Activated CD4-positive, alpha-beta T cell treated with anti-CD3 and anti-CD28 coated beads for 36 hours (primary cell): Measurements from ENCODE around the gene CXCR3. TPM values are rescaled to one million over a fixed set of nuclear protein-coding genes. Genes with fewer than 3 reads are reported as not detected.
"Not testable (repeated sequence)": the region's sequence is repeated elsewhere in the genome, so short reads cannot be mapped to it uniquely, and the experiment has no call there.

Experiments
- ATAC-seq: fragments of 200-7000 bp; cut with Tn5 transposase; one replicate; pipeline ENCODE4 v1.10.0; 2021; ENCODE audit warnings: mild to moderate bottlenecking, moderate library complexity
- CTCF ChIA-PET: fragments of 350-600 bp; sonication (Branson Sonifier 250); formaldehyde crosslinking; loops from one replicate; lab custom pipeline; 2021; ENCODE audit warnings: antibody characterized with exemption; lab: Charles Lee
- POLR2A ChIA-PET: fragments of 350-600 bp; sonication (Branson Sonifier 250); formaldehyde crosslinking; loops from one replicate; lab custom pipeline; 2021; ENCODE audit warnings: antibody characterized with exemption, inconsistent platforms; lab: Charles Lee
- DNase-seq: peaks from one replicate; pipeline ENCODE4 v3.0.0-alpha.2; 2020
- H3K27ac Mint-ChIP-seq: one replicate; pipeline ENCODE4 v1.8.0; 2021; ENCODE audit warnings: mixed read lengths
- H3K27me3 Mint-ChIP-seq: one replicate; pipeline ENCODE4 v1.8.0; 2021; ENCODE audit warnings: mixed read lengths
- H3K36me3 Mint-ChIP-seq: one replicate; pipeline ENCODE4 v1.8.0; 2021; ENCODE audit warnings: low read depth, mixed read lengths
- H3K4me1 Mint-ChIP-seq: one replicate; pipeline ENCODE4 v1.8.0; 2021; ENCODE audit warnings: mixed read lengths
- H3K4me3 Mint-ChIP-seq: one replicate; pipeline ENCODE4 v1.8.0; 2021; ENCODE audit warnings: mild to moderate bottlenecking, moderate library complexity, mixed read lengths
- H3K9me3 Mint-ChIP-seq: one replicate; pipeline ENCODE4 v1.8.0; 2021; ENCODE audit warnings: low read depth, mixed read lengths
- intact Hi-C, 2 experiments: fragments of 100-400 bp; cut with DNase I in 1 of 2; cut with micrococcal nuclease in 1 of 2; formaldehyde crosslinking; loops; one replicate each; pipeline versions ENCODE4 v1.14.2 to v1.15.1; 2022 to 2024; cut with DNase I, micrococcal nuclease
- total RNA-seq, 2 experiments: library from RNA; stranded (reverse); gene quantifications; one replicate each; pipeline ENCODE4 v1.2.3, GENCODE V29; 2021

CXCR3 gene
- total RNA-seq, result 10 to 100 TPM; 17.5 to 20.1 TPM

DNA sequence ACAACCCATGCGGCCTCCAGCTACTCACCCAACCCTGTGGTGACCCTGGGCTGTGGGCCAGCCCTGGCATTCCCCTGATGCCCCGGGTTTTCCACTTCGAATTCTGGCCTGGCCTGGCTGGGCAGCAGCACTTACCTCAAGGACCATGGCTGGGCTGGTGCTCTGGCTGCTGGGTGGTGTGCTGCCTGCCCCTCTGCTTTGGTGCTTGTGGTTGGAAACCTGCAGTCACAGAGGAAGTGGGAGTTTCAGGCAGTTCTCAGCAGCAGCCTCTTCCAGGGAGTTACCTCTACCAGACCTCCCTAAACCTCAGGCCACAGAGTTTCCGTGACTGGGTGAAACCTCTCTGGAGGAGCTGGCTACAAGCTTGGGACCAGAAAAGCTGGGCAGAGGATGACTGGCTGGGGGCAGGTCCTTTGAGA, at the start of gene CXCR3:
Gene CXCR3 (minus strand): TSS at position 209 of the 419 bp plus-strand sequence. CDS start 62 bp downstream, at position 147.
- peaks cover 82% of the 10 kb centered on the region for H3K4me1 Mint-ChIP-seq
- ATAC-seq, result peak; percentile 56
- intact Hi-C loops, result loop anchor here (1.0 to 5.0 kb wide), 11 partner anchors 16 to 654 kb away; partner anchors contain the start of genes NONO (in 1 of the 2) and OGT (in 1 of the 2)
- ChIA-PET POLR2A (interaction anchor here (0.6 to 3.8 kb wide), 5 partner anchors 15 to 84 kb away, joined by 3 to 43 read pairs (median 4); partner anchors contain the start of gene OGT), CTCF (interaction anchor here (1.0 to 2.5 kb wide), 4 partner anchors 12 to 83 kb away, joined by 3 to 8 read pairs (median 5); no protein-coding TSS in a partner anchor)
- peaks cover 34% of the 10 kb centered on the region for H3K36me3 Mint-ChIP-seq
- peak within 1 kb of the TSS; percentile 78 for H3K4me3 Mint-ChIP-seq
- no peaks in the 10 kb centered on the region for H3K9me3 Mint-ChIP-seq
- no peaks in the 10 kb centered on the region for H3K27me3 Mint-ChIP-seq
- H3K27ac Mint-ChIP-seq, result peak within 1 kb of the TSS; percentile 96
- DNase-seq, result peak; percentile 87

DNA sequence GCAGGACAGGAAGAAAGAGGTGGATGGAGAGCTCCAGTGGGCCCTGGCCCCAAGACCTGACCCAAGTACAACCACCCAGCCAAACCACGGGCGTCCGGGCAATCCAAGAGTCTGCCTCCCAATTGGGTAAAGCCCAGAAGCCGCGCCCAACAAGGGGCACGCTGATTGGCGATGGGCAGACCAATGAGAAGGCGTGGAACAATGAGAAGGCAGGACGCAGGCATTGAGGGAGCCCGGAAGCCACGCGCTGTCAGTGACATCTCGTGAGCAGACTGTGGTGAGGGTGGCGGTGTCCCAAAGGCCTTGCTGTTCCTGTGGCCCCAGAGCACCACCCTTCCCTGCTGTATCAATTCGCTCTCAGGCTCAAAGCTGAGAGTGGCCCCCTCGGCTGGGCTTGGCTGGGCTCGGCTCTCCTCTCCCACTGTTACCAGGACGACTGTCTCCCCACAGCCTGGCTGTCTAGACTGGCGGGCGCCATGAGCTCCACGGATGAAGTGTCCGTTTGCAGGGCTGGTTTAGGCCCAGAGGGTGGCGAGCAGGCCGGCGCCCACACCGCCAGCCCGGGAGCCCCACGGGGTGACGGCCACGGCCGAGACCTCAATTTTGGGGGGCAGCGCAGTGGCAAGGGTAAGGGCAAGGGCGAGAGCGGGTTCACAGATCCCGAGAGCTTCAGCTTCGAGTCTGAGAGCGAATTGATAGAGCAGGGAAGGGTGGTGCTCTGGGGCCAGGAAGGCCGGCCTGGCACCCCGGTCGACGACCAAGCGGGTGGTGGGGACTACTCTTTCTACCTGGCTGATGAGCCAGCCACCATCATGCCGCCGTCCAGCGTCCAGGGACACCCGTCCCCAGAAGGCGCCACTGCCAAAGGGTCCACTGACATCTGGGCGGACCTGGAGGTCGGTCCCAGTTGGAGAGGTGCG, 49.3 kb upstream of the CXCR3 start, which contains the start of gene LOC101059915:
Gene LOC101059915 (plus strand): TSS at position 219 of the 920 bp plus-strand sequence.
- Mint-ChIP-seq H3K9me3 (no peaks in the 10 kb centered on the region), H3K4me3 (no peak within 1 kb of the TSS), H3K27me3 (peaks cover 3% of the 10 kb centered on the region), H3K36me3 (no peaks in the 10 kb centered on the region), H3K27ac (no peak within 1 kb of the TSS), H3K4me1 (peaks cover 42% of the 10 kb centered on the region)
- DNase-seq, result no peak
- intact Hi-C loops, result no loop called here
- CTCF ChIA-PET, result interaction anchor here (1.0 kb wide), 1 partner anchor 192 kb away, joined by 3 read pairs; no protein-coding TSS in a partner anchor
- POLR2A ChIA-PET, result no interaction called here
- ATAC-seq, result no peak

DNA sequence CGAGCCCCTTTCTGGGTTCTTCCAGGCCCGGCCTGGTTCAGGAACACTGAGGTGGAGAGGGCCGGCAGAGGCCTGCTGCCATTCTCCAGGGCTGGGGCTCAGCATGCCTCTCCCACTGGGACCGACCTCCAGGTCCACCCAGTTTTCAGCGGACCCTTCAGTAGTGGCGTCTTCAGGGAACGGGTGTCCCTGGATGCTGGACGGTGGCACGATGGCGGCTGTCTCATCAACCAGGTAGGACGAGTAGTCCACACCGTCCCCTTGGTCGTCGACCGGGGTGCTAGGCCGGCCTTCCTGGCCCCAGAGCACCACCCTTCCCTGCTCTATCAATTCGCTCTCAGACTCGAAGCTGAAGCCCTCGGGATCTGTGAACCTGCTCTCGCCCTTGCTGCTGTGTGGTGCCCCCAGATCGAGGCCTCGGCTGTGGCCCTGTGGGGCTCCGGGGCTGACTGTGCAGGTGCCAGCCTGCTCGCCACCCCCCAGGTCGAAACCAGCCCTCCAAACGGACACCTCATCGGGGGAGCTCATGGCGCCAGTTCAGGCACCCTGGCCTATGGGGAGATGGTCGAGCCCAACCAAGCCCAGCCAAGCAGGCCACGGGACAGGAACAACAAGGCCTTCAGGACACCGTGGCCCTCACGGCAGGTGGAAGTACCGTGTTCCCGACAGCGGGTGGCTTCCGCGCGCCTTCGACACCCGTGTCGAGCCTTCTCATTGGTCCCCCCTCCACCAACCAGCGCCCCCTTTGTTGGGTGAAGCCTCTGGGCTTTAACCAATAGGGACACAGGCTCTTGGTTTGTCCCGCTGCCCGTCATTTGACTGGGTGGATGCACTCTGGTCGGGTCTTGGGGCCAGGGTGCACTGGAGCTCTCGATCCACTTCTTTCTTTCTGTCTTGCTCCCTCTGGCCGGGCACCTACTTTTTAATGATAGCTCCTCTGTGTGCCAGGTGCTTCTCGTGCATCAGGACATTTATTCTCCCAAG, 48.2 kb upstream of the CXCR3 start:
- ATAC-seq (no peak), DNase-seq (no peak)
- Mint-ChIP-seq H3K4me3 (no peak overlapping the region), H3K27ac (no peak overlapping the region), H3K9me3 (no peaks in the 10 kb centered on the region), H3K27me3 (no peaks in the 10 kb centered on the region), H3K36me3 (no peaks in the 10 kb centered on the region), H3K4me1 (peaks cover 42% of the 10 kb centered on the region)
- CTCF ChIA-PET, result interaction anchor here (0.6 to 0.9 kb wide), 2 partner anchors 132 to 193 kb away, joined by 3 read pairs; no protein-coding TSS in a partner anchor
- POLR2A ChIA-PET, result interaction anchor here (0.6 kb wide), 1 partner anchor 306 kb away, joined by 3 read pairs; no protein-coding TSS in a partner anchor
- intact Hi-C loops, result no loop called here

GRCh38 chrX:71665747-71666146, 47.4 kb upstream of the CXCR3 start:
- intact Hi-C loops, result no loop called here
- ChIA-PET POLR2A (interaction anchor here (0.6 kb wide), 1 partner anchor 305 kb away, joined by 3 read pairs; no protein-coding TSS in a partner anchor), CTCF (interaction anchor here (0.6 to 0.9 kb wide), 2 partner anchors 131 to 194 kb away, joined by 3 read pairs; no protein-coding TSS in a partner anchor)
- no peaks in the 10 kb centered on the region for H3K36me3 Mint-ChIP-seq
- H3K27me3 Mint-ChIP-seq, result no peaks in the 10 kb centered on the region
- DNase-seq (no peak), ATAC-seq (no peak)
- H3K4me1 Mint-ChIP-seq, result peaks cover 39% of the 10 kb centered on the region
- no peak overlapping the region for H3K4me3 Mint-ChIP-seq
- H3K9me3 Mint-ChIP-seq, result no peaks in the 10 kb centered on the region
- H3K27ac Mint-ChIP-seq, result no peak overlapping the region

- H3K36me3 Mint-ChIP-seq, result no peaks in the 10 kb centered on the region
These were observed 46.7 kb upstream of the CXCR3 start for GRCh38 chrX:71664889-71665491.

GRCh38 chrX:71664202-71664601, 45.9 kb upstream of the CXCR3 start:
- H3K27ac Mint-ChIP-seq, intact Hi-C loops: not testable (repeated sequence)

More at GRCh38 chrX:71664889-71665491, 46.7 kb upstream of the CXCR3 start:
- Mint-ChIP-seq H3K4me1 (peaks cover 32% of the 10 kb centered on the region), H3K9me3 (no peaks in the 10 kb centered on the region), H3K27ac (no peak overlapping the region), H3K4me3 (no peak overlapping the region), H3K27me3 (no peaks in the 10 kb centered on the region)
- no peak for DNase-seq
- CTCF ChIA-PET, result interaction anchor here (0.6 to 0.9 kb wide), 3 partner anchors 10 to 195 kb away, joined by 3 read pairs; no protein-coding TSS in a partner anchor
- POLR2A ChIA-PET, result no interaction called here
- ATAC-seq, result no peak
- intact Hi-C loops, result no loop called here

DNA sequence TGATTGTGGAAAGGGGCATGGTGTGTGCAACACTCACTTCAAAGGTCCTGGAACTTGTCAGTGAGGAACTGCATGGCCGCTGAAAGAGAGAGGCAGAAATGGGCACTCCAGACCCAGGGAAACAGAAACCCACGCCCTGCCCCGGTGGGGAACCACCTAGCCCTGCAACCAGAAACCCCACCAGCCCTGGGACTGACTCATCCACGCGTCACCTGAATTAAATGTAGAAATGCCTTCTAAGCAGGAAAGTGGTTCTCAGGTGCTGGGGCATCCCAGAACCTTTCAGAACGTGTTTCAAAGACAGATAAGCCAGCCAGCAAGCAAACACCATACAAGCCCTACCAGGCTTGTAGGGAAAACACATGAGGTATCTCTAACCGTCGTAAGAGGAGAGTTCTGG, 44.9 kb upstream of the CXCR3 start:
- intact Hi-C loops, result loop anchor here in 1 of 2 experiments (2.0 kb wide), 1 partner anchor 44 kb away; the partner anchor contains the start of gene CXCR3
- H3K4me1 Mint-ChIP-seq, result peaks cover 31% of the 10 kb centered on the region
- H3K4me3 Mint-ChIP-seq, H3K9me3 Mint-ChIP-seq, H3K27me3 Mint-ChIP-seq, H3K27ac Mint-ChIP-seq, H3K36me3 Mint-ChIP-seq, POLR2A ChIA-PET: not testable (repeated sequence)
- DNase-seq (peak; percentile 80), ATAC-seq (peak; percentile 48)
- CTCF ChIA-PET, result interaction anchor here (0.9 kb wide), 1 partner anchor 21 kb away, joined by 4 read pairs; no protein-coding TSS in a partner anchor

More at GRCh38 chrX:71664202-71664601, 45.9 kb upstream of the CXCR3 start:
- H3K4me1 Mint-ChIP-seq, result peaks cover 31% of the 10 kb centered on the region
- CTCF ChIA-PET, result interaction anchor here (0.6 to 0.9 kb wide), 6 partner anchors 15 to 606 kb away, joined by 3 to 4 read pairs (median 3); no protein-coding TSS in a partner anchor
- H3K27me3 Mint-ChIP-seq, H3K4me3 Mint-ChIP-seq, POLR2A ChIA-PET, H3K9me3 Mint-ChIP-seq, H3K36me3 Mint-ChIP-seq: not testable (repeated sequence)
- DNase-seq, result peak; percentile 50
- ATAC-seq, result peak; percentile 70

- H3K27me3 Mint-ChIP-seq, H3K9me3 Mint-ChIP-seq, DNase-seq, H3K36me3 Mint-ChIP-seq, POLR2A ChIA-PET: not testable (repeated sequence)
- intact Hi-C loops, result loop anchor here in 1 of 2 experiments (2.0 kb wide), 1 partner anchor 44 kb away; the partner anchor contains the start of gene CXCR3
- Mint-ChIP-seq H3K27ac (peak overlapping the region; percentile 15), H3K4me3 (peak overlapping the region; percentile 9), H3K4me1 (peaks cover 31% of the 10 kb centered on the region)
- CTCF ChIA-PET, result interaction anchor here (0.7 to 1.1 kb wide), 2 partner anchors 8 to 16 kb away, joined by 3 to 4 read pairs; no protein-coding TSS in a partner anchor
- ATAC-seq, result peak; percentile 31
These were observed 44.3 kb upstream of the CXCR3 start for GRCh38 chrX:71662654-71663053.

DNA sequence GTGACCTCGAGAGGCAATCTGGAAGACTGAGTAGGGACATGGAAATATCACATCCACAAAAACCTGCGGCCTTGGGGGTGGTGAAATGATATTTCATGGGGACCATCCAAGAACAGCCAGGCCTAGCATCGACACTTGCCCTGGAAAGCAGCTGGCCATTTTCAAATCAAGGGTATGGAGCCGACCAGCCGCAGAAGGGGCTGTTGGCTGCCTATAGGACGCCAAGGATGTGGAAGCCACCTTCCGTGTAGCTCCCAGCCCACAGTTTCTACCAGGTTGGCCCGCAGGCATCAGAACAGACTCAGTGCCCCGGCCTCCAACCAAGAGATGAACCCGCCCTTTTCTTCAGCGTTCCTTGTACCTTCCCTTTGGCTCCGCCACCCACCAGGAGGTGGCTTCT, 43.6 kb upstream of the CXCR3 start:
- peaks cover 31% of the 10 kb centered on the region for H3K4me1 Mint-ChIP-seq
- CTCF ChIA-PET, result interaction anchor here (0.7 to 1.1 kb wide), 3 partner anchors 9 to 364 kb away, joined by 3 to 4 read pairs (median 3); no protein-coding TSS in a partner anchor
- no peak for ATAC-seq

More for the DNA sequence above, 43.6 kb upstream of the CXCR3 start:
- H3K27ac Mint-ChIP-seq, result no peak overlapping the region
- intact Hi-C loops, result loop anchor here in 1 of 2 experiments (2.0 kb wide), 1 partner anchor 43 kb away; the partner anchor contains the start of gene CXCR3
- H3K4me3 Mint-ChIP-seq, result no peak overlapping the region
- H3K9me3 Mint-ChIP-seq, result no peaks in the 10 kb centered on the region
- POLR2A ChIA-PET, result no interaction called here
- DNase-seq, result no peak
- no peaks in the 10 kb centered on the region for H3K36me3 Mint-ChIP-seq
- no peaks in the 10 kb centered on the region for H3K27me3 Mint-ChIP-seq
